Measurements from ENCODE around the gene STK39. TPM values are rescaled to one million over a fixed set of nuclear protein-coding genes. Genes with fewer than 3 reads are reported as not detected.

STK39 gene
- polyA plus RNA-seq, 1 donor (not counting 4 experiments of a cell fraction or from before 2014, with no cell fraction given) = 20.7 TPM

DNA sequence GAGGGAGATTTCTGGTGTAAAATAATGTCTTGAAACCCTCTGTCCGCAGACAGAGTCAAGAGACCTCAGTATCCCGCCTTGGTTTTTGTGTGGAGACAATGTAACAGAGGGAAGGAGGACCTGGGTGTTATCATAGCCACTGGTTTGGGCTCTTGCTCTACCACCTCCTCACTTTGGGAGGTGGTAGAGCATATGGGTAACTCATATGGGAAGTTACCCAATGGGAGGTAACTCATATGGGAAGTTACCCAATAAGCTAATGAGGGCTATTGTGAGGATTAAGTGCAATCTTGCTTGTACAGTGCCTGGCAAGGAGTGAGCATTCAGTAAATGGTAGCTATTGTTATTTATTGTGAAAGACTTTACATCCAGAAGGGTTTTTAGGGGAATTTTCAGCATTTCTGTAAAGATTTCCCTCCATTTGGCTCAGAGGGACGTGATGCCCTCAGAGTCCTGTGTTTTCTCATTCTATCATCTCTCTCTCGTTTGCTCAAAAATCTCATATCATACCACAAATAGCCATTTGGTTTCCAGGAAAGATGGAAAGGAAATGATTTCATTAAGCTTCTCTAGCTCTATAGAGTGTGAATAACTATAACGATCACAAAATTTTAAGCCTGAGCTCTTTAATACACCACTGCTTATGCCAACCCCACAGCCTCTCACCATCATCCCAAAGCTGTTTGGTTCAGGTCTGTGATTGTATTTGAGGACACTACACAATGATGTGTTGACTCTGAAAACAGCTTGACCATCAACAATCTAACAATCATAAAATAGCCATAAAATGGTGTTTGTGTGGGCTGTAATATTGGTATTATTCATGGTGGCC is 307.7 kb downstream of the STK39 start:
- no peaks in the 10 kb centered on the region for H3K9me3 ChIP-seq (ENCODE audit: control insufficient read depth, low read depth, low read length)
- no peak overlapping the region for H3K4me2 ChIP-seq (ENCODE audit: control insufficient read depth, extremely low read depth, insufficient read depth, low read depth, low read length)
- no peaks in the 10 kb centered on the region for H4K20me1 ChIP-seq (ENCODE audit: control insufficient read depth, extremely low read depth, insufficient read depth, low read length)
- H3K9me1 ChIP-seq (ENCODE audit: control insufficient read depth, extremely low read depth, insufficient read depth, low read length) = no peaks in the 10 kb centered on the region
- H2AFZ ChIP-seq (ENCODE audit: control insufficient read depth, low read length) = no peak overlapping the region
- H3K4me1 ChIP-seq (ENCODE audit: control insufficient read depth, extremely low read depth, insufficient read depth, low read length) = no peaks in the 10 kb centered on the region
- no peak overlapping the region for H3K9ac ChIP-seq (ENCODE audit: control insufficient read depth, extremely low read depth, insufficient read depth, low read length)
- H3K4me3 ChIP-seq (ENCODE audit: control insufficient read depth in 2 of 3, extremely low read depth in 1 of 3, insufficient read depth in 2 of 3, low read depth in 1 of 3, low read length in 3 of 3) = no peak overlapping the region
- H3K27me3 ChIP-seq (ENCODE audit: control insufficient read depth, extremely low read depth, insufficient read depth, low read length) = no peaks in the 10 kb centered on the region
- no peaks in the 10 kb centered on the region for H3K79me2 ChIP-seq (ENCODE audit: control insufficient read depth, insufficient read depth, low read length)
- FAIRE-seq = no peak
- no peak overlapping the region for H3K27ac ChIP-seq (ENCODE audit: control insufficient read depth, insufficient read depth, low read length)
- no peaks in the 10 kb centered on the region for H3K36me3 ChIP-seq (ENCODE audit: control insufficient read depth in 2 of 2, extremely low read depth in 1 of 2, insufficient read depth in 2 of 2, low read length in 2 of 2)
- DNase-seq (ENCODE audit: low read depth, low spot score) = no peak
- TF ChIP-seq EZH2 (IDR thresholded peaks at IDR 0.05; ENCODE audit: low read length) = no peak
- TF ChIP-seq, protein P1, sequence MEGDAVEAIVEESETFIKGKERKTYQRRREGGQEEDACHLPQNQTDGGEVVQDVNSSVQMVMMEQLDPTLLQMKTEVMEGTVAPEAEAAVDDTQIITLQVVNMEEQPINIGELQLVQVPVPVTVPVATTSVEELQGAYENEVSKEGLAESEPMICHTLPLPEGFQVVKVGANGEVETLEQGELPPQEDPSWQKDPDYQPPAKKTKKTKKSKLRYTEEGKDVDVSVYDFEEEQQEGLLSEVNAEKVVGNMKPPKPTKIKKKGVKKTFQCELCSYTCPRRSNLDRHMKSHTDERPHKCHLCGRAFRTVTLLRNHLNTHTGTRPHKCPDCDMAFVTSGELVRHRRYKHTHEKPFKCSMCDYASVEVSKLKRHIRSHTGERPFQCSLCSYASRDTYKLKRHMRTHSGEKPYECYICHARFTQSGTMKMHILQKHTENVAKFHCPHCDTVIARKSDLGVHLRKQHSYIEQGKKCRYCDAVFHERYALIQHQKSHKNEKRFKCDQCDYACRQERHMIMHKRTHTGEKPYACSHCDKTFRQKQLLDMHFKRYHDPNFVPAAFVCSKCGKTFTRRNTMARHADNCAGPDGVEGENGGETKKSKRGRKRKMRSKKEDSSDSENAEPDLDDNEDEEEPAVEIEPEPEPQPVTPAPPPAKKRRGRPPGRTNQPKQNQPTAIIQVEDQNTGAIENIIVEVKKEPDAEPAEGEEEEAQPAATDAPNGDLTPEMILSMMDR (optimal IDR thresholded peaks at IDR 0.05 in 1 of 3, IDR thresholded peaks at IDR 0.05 in 1 of 3, conservative IDR thresholded peaks at IDR 0.05 in 1 of 3; ENCODE audit: extremely low read depth in 1 of 3, insufficient read depth in 2 of 3, low read length in 3 of 3) = no peak
- dilution Hi-C loops (cut with MboI; ENCODE audit: extremely low pct_ligation_motif_present, low sequenced_read_pairs) = no loop called here

DNA sequence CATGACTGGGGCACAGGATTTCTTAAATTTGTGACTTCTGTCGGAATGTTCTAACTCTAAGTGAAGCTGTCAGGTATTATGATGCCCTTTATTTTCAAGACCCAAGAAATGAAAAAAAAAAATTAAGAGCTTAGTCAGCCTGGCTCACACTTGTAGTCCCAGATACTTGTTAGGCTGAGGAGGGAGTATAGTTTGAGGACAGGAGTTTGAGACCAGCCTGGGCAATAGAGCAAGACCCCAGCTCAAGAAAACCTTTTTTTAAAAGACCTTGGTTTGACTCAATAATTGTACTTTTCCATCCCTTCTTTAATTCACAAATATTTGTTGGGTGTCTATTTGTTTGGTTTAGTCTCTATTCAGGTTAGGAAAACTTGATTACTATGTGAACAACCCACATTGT is 310.0 kb downstream of the STK39 start:
- Histone ChIP-seq H3K9ac (ENCODE audit: control insufficient read depth, extremely low read depth, insufficient read depth, low read length) (no peak overlapping the region), H3K9me1 (ENCODE audit: control insufficient read depth, extremely low read depth, insufficient read depth, low read length) (no peaks in the 10 kb centered on the region), H4K20me1 (ENCODE audit: control insufficient read depth, extremely low read depth, insufficient read depth, low read length) (no peaks in the 10 kb centered on the region), H3K79me2 (ENCODE audit: control insufficient read depth, insufficient read depth, low read length) (no peaks in the 10 kb centered on the region), H2AFZ (ENCODE audit: control insufficient read depth, low read length) (no peak overlapping the region), H3K27ac (ENCODE audit: control insufficient read depth, insufficient read depth, low read length) (no peak overlapping the region), H3K4me2 (ENCODE audit: control insufficient read depth, extremely low read depth, insufficient read depth, low read depth, low read length) (no peak overlapping the region), H3K4me1 (ENCODE audit: control insufficient read depth, extremely low read depth, insufficient read depth, low read length) (no peaks in the 10 kb centered on the region), H3K27me3 (ENCODE audit: control insufficient read depth, extremely low read depth, insufficient read depth, low read length) (no peaks in the 10 kb centered on the region), H3K9me3 (ENCODE audit: control insufficient read depth, low read depth, low read length) (no peaks in the 10 kb centered on the region), H3K36me3 (ENCODE audit: control insufficient read depth in 2 of 2, extremely low read depth in 1 of 2, insufficient read depth in 2 of 2, low read length in 2 of 2) (no peaks in the 10 kb centered on the region), H3K4me3 (ENCODE audit: control insufficient read depth in 2 of 3, extremely low read depth in 1 of 3, insufficient read depth in 2 of 3, low read depth in 1 of 3, low read length in 3 of 3) (no peak overlapping the region)
- TF ChIP-seq, protein P1 (optimal IDR thresholded peaks at IDR 0.05 in 1 of 3, IDR thresholded peaks at IDR 0.05 in 1 of 3, conservative IDR thresholded peaks at IDR 0.05 in 1 of 3; ENCODE audit: extremely low read depth in 1 of 3, insufficient read depth in 2 of 3, low read length in 3 of 3) = no peak
- TF ChIP-seq EZH2 (IDR thresholded peaks at IDR 0.05; ENCODE audit: low read length) = no peak
- dilution Hi-C loops (cut with MboI; ENCODE audit: extremely low pct_ligation_motif_present, low sequenced_read_pairs) = no loop called here
- no peak for FAIRE-seq
- DNase-seq (ENCODE audit: low read depth, low spot score) = no peak
